ENCODE data around the gene AAMDC.

DNA sequence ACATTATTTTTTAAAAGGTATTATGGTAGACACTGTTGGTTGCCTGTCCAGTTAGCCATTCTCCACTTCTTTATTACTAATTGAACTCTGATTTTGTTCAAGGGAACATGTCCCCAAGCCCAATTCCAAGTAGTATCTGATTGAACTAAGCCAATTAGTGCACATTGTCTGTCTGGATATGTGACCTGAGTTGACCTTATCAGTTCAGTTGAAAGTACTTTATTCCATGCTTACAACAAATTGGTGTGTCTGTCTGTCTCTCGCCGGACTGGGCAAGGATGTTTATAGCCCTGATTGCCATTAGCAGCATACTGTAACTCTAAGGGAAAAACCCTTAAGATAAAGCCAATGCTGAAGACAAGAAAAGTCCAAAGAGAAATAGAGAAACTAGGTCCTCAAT is 87.9 kb downstream of the AAMDC start:
- TF ChIP-seq, protein P1, sequence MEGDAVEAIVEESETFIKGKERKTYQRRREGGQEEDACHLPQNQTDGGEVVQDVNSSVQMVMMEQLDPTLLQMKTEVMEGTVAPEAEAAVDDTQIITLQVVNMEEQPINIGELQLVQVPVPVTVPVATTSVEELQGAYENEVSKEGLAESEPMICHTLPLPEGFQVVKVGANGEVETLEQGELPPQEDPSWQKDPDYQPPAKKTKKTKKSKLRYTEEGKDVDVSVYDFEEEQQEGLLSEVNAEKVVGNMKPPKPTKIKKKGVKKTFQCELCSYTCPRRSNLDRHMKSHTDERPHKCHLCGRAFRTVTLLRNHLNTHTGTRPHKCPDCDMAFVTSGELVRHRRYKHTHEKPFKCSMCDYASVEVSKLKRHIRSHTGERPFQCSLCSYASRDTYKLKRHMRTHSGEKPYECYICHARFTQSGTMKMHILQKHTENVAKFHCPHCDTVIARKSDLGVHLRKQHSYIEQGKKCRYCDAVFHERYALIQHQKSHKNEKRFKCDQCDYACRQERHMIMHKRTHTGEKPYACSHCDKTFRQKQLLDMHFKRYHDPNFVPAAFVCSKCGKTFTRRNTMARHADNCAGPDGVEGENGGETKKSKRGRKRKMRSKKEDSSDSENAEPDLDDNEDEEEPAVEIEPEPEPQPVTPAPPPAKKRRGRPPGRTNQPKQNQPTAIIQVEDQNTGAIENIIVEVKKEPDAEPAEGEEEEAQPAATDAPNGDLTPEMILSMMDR (IDR thresholded peaks at IDR 0.05), result no peak
- TF ChIP-seq POLR2A (IDR thresholded peaks at IDR 0.05), result no peak

Data from right lobe of liver (tissue), 4 donors.